Fibroblast of lung (primary cell): Measurements from ENCODE around the gene INVS.
"Not testable (repeated sequence)": the region's sequence is repeated elsewhere in the genome, so short reads cannot be mapped to it uniquely, and the experiment has no call there.

ENCODE experiments used
- EZH2 ChIP-seq: IDR thresholded peaks from 2 replicates; pipeline ENCODE4 v1.5.1; 2012; ENCODE audit warnings: low read length, control low read depth, mild to moderate bottlenecking; ENCODE audit errors: missing control alignments
- TF ChIP-seq, protein P1 (sequence below), 2 donors: IDR thresholded peaks in 1 of 2; conservative IDR thresholded peaks in 1 of 2; 1 replicate in 1 of 2; 2 replicates in 1 of 2; pipeline ENCODE4 v1.5.1; 2011 to 2012; ENCODE audit warnings: low read length in 2 of 2, control low read depth in 1 of 2, inconsistent platforms in 1 of 2, low read depth in 1 of 2, mild to moderate bottlenecking in 1 of 2

DNA sequence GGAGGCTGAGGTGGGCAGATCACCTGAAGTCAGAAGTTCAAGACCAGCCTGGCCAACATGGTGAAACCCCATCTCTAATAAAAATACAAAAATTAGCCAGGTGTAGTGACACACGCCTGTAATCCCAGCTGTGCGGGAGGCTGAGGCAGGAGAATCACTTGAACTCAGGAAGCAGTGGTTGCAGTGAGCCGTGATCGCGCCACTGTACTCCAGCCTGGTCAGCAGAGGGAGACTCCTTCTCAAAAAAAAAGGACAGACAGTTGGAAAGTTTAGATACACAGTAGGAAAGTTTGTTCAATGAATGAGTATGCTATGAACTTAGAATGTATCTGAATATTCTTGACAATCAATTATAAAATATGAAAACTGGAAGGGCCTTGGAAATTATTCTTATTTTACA lies 37.8 kb downstream of the INVS start:
- not testable (repeated sequence) for TF ChIP-seq EZH2
- TF ChIP-seq, protein P1, sequence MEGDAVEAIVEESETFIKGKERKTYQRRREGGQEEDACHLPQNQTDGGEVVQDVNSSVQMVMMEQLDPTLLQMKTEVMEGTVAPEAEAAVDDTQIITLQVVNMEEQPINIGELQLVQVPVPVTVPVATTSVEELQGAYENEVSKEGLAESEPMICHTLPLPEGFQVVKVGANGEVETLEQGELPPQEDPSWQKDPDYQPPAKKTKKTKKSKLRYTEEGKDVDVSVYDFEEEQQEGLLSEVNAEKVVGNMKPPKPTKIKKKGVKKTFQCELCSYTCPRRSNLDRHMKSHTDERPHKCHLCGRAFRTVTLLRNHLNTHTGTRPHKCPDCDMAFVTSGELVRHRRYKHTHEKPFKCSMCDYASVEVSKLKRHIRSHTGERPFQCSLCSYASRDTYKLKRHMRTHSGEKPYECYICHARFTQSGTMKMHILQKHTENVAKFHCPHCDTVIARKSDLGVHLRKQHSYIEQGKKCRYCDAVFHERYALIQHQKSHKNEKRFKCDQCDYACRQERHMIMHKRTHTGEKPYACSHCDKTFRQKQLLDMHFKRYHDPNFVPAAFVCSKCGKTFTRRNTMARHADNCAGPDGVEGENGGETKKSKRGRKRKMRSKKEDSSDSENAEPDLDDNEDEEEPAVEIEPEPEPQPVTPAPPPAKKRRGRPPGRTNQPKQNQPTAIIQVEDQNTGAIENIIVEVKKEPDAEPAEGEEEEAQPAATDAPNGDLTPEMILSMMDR (conservative IDR thresholded peaks at IDR 0.05 in 1 of 2, IDR thresholded peaks at IDR 0.05 in 1 of 2; ENCODE audit: low read depth in 1 of 2, low read length in 2 of 2), result peak in 1 of 2 donors; percentile 8
